GM12878 (cell line): ENCODE results near the gene TBX4. TPM values are rescaled to one million over a fixed set of nuclear protein-coding genes. Genes with fewer than 3 reads are reported as not detected.

Experiments
- ATAC-seq: fragments of 200-7000 bp; cut with Tn5 transposase; 3 replicates; pipeline ENCODE4 v1.9.1; 2020; ENCODE audit warnings: mild to moderate bottlenecking, moderate library complexity
- BruUV-seq: library from RNA; stranded (reverse); fragments of 400-500 nt; replicated peaks from 2 replicates; lab custom pipeline; 2021; lab: Mats Ljungman, UMichigan
- CTCF ChIA-PET: fragments of 300-600 bp; sonication (Branson Sonifier 250); formaldehyde crosslinking; extraction: SDS; loops from one replicate; lab custom pipeline; 2021; ENCODE audit warnings: inconsistent platforms; lab: Yijun Ruan, JAX
- POLR2A ChIA-PET: fragments of 350-600 bp; formaldehyde crosslinking; extraction: SDS; loops from one replicate; lab custom pipeline; 2021; ENCODE audit warnings: inconsistent platforms; lab: Charles Lee
- RAD21 ChIA-PET: fragments of 300-600 bp; sonication (Branson Sonifier 250); formaldehyde crosslinking; loops from one replicate; lab custom pipeline; 2023; ENCODE audit warnings: antibody characterized with exemption; ENCODE audit not compliant: unreplicated experiment; lab: Charles Lee
- SMC1A ChIA-PET: fragments of 300-600 bp; sonication (Branson Sonifier 250); formaldehyde crosslinking; loops from one replicate; lab custom pipeline; 2023; ENCODE audit not compliant: unreplicated experiment, uncharacterized antibody; lab: Charles Lee
- DNase-seq: peaks from one replicate; pipeline ENCODE4 v3.0.0-alpha.2; 2011; ENCODE audit warnings: low read depth, low spot score
- FAIRE-seq: peaks from 3 replicates; lab custom pipeline; 2011; peaks lifted over from hg19 to GRCh38; lab: Jason Lieb, UNC
- H2AFZ ChIP-seq: 2 replicates; pipeline ENCODE4 v1.6.0; 2011; ENCODE audit warnings: low read depth, low read length, control low read depth; ENCODE audit not compliant: control insufficient read depth
- H3K27ac ChIP-seq: 2 replicates; pipeline ENCODE4 v1.5.1; 2011; ENCODE audit warnings: control low read depth; ENCODE audit not compliant: control insufficient read depth, insufficient read depth
- H3K27me3 ChIP-seq, 2 experiments: replicated peaks in 1 of 2; 2 replicates each; pipeline versions ENCODE4 v1.6.0 to v1.6.1; 2011; ENCODE audit warnings: low read length in 1 of 2; ENCODE audit not compliant: control insufficient read depth in 2 of 2, insufficient read depth in 2 of 2
- H3K36me3 ChIP-seq, 2 experiments: 2 replicates each; pipeline ENCODE4 v1.5.1; 2011; ENCODE audit warnings: low read length in 1 of 2; ENCODE audit not compliant: control insufficient read depth in 2 of 2, insufficient read depth in 2 of 2
- H3K4me1 ChIP-seq: 2 replicates; pipeline ENCODE4 v1.6.1; 2011; ENCODE audit warnings: mild to moderate bottlenecking, low read length, moderate library complexity, mixed read lengths; ENCODE audit not compliant: control insufficient read depth, insufficient read depth
- H3K4me2 ChIP-seq: 2 replicates; pipeline ENCODE4 v1.6.0; 2011; ENCODE audit warnings: control low read depth; ENCODE audit not compliant: control insufficient read depth, insufficient read depth
- H3K4me3 ChIP-seq: fragments of 200-600 bp; sonication (generic); 2 replicates; pipeline ENCODE4 v1.5.1; 2016
- H3K79me2 ChIP-seq: 2 replicates; pipeline ENCODE4 v1.6.0; 2011; ENCODE audit warnings: low read length; ENCODE audit not compliant: control insufficient read depth, insufficient read depth
- H3K9ac ChIP-seq: 2 replicates; pipeline ENCODE4 v1.8.0; 2011; ENCODE audit warnings: low read length, control low read depth, mixed read lengths; ENCODE audit not compliant: control insufficient read depth, insufficient read depth
- H3K9me3 ChIP-seq: replicated peaks from 3 replicates; pipeline ENCODE4 v1.5.1; 2011; ENCODE audit warnings: mild to moderate bottlenecking, low read length; ENCODE audit not compliant: control insufficient read depth, insufficient read depth
- H4K20me1 ChIP-seq: 2 replicates; pipeline ENCODE4 v1.6.0; 2011; ENCODE audit not compliant: control insufficient read depth, insufficient read depth
- ETV6 ChIP-seq, 2 experiments: fragments of 450-650 bp in 1 of 2; IDR thresholded peaks in 1 of 2; conservative IDR thresholded peaks in 1 of 2; 2 replicates each; pipeline ENCODE4 v1.6.1; 2014; ENCODE audit warnings: antibody characterized with exemption in 1 of 2, borderline replicate concordance in 1 of 2, low read depth in 1 of 2, mild to moderate bottlenecking in 1 of 2, moderate library complexity in 1 of 2
- EZH2 ChIP-seq: IDR thresholded peaks from 2 replicates; pipeline ENCODE4 v1.6.1; 2012; ENCODE audit warnings: low read depth, mild to moderate bottlenecking, control low read depth, inconsistent platforms, low read length, borderline replicate concordance; ENCODE audit not compliant: control insufficient read depth
- NFYA ChIP-seq: IDR thresholded peaks from 2 replicates; pipeline ENCODE4 v1.6.1; 2011; ENCODE audit warnings: low read depth, mild to moderate bottlenecking, low read length, improper control_type of control experiment, borderline replicate concordance
- NFYB ChIP-seq: IDR thresholded peaks from 2 replicates; pipeline ENCODE4 v1.6.1; 2011; ENCODE audit warnings: low read depth, mild to moderate bottlenecking, low read length, improper control_type of control experiment, moderate library complexity; ENCODE audit not compliant: insufficient read depth
- WGBS: methylation state at CpG from one replicate; pipeline ENCODE4 v1.1.6; 2016; ENCODE audit warnings: low lambda C conversion rate; ENCODE audit not compliant: insufficient replicate concordance, insufficient coverage; ENCODE audit errors: missing lambda C conversion rate; 5-methylcytosine and 5-hydroxymethylcytosine counted together
- in situ Hi-C: fragments of 300-500 bp; cut with MboI; formaldehyde crosslinking; loops from 9 replicates; pipeline ENCODE4 v1.14.3; 2018; ENCODE audit warnings: mixed read lengths
- intact Hi-C: fragments of 100-400 bp; cut with micrococcal nuclease; formaldehyde crosslinking; loops from one replicate; pipeline ENCODE4 v1.14.2; 2022; ENCODE audit not compliant: unreplicated experiment
- polyA plus RNA-seq, 11 experiments: library from polyadenylated mRNA; depleted of rRNA in 4 of 11; unstranded in 6 of 11; stranded (reverse) in 5 of 11; fragments of >200 nt; fragmentation: Nextera tagmentation in 4 of 11; fragmentation: Illumina TruSeq in 1 of 11; extraction: Ambion mirVana in 4 of 11; extraction: Trizol in 1 of 11; gene quantifications; 1 replicate in 1 of 11; 2 replicates in 10 of 11; pipeline versions ENCODE4 v1.2.1 to v1.2.3, GENCODE V29; 2011 to 2016; ENCODE audit warnings: inconsistent platforms in 2 of 11, missing spikeins in 2 of 11, low read depth in 1 of 11
- total RNA-seq, 4 experiments: library from RNA; depleted of rRNA in 3 of 4; stranded (reverse); fragments of >200 nt in 3 of 4; fragmentation: Illumina TruSeq in 1 of 4; extraction: Trizol in 1 of 4; gene quantifications; 2 replicates each; pipeline versions ENCODE4 v1.2.1 to v1.2.3, GENCODE V29; 2013 to 2021
- TF ChIP-seq, protein P1 (sequence below): fragments of 450-650 bp; IDR thresholded peaks from 2 replicates; pipeline ENCODE4 v1.6.1; 2014; ENCODE audit warnings: mild to moderate bottlenecking

TBX4 gene
- total and polyA plus RNA-seq, 10 of the 15 experiments (the other 5 are each of a cell fraction or from before 2014, with no cell fraction given), result 0.01 TPM; not detected in 9

DNA sequence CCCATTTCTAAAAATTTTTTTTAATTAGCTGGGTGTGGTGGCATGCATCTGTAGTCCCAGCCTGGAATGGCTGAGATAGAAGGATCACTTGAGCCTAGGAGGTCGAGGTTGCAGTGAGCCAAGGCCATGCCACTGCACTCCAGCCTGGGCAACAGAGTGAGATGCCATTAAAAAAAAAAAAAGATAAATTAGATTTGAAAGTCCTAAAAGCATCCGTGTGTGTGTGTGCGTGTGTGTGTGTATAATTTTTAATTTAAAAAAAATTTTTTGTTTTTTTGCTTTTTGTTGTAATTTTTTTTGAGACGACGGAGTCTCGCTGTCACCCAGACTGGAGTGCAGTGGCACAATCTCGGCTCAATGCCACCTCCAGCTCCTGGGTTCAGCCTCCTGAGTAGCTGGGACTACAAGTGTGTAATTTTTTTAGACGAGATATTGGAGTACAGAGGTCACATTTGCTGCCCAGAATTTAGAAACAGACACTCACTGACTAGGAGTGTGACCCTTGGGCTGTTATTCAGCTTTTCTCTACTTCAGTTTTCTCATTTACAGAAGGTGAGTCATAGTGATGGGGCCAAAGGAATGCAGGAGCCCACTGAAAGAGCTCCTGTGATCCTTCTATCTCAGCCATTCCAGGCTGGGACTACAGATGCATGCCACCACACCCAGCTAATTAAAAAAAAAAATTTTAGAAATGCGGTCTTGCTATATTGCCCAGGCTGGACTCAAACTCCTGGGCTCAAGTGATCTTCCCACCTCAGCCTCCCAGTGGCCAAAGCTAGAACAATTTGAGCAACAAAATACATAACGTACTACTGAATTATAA is 25.5 kb upstream of the TBX4 start:
- H3K4me1 ChIP-seq, result no peaks in the 10 kb centered on the region
- POLR2A ChIA-PET, result no interaction called here
- H3K9me3 ChIP-seq, result no peaks in the 10 kb centered on the region; the same call in 2 of the 3 replicates
- 59% methylated on average over 10 of the region's 10 CpGs for WGBS
- no peak for FAIRE-seq
- H3K4me3 ChIP-seq, result no peak overlapping the region
- in situ Hi-C loops (no loop called here), intact Hi-C loops (no loop called here)
- 0 out of 4 replicates have a peak, but pooled peaks of 1 of the 2 experiments have one; percentile 64 for TF ChIP-seq ETV6 (conservative IDR thresholded peaks at IDR 0.05 in 1 of 2, IDR thresholded peaks at IDR 0.05 in 1 of 2; ENCODE audit: borderline replicate concordance in 1 of 2, low read depth in 1 of 2)
- TF ChIP-seq, protein P1, sequence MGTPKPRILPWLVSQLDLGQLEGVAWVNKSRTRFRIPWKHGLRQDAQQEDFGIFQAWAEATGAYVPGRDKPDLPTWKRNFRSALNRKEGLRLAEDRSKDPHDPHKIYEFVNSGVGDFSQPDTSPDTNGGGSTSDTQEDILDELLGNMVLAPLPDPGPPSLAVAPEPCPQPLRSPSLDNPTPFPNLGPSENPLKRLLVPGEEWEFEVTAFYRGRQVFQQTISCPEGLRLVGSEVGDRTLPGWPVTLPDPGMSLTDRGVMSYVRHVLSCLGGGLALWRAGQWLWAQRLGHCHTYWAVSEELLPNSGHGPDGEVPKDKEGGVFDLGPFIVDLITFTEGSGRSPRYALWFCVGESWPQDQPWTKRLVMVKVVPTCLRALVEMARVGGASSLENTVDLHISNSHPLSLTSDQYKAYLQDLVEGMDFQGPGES, result no peak
- no peaks in the 10 kb centered on the region for H3K36me3 ChIP-seq
- no TSS peak for BruUV-seq
- H3K27me3 ChIP-seq, result no peaks in the 10 kb centered on the region; a peak in 2 of 4 replicates
- no peak overlapping the region for H3K4me2 ChIP-seq
- H3K27ac ChIP-seq, result no peak overlapping the region
- no peak for DNase-seq
- no peak overlapping the region for H2AFZ ChIP-seq
- RAD21 ChIA-PET, result no interaction called here
- H3K79me2 ChIP-seq, result no peaks in the 10 kb centered on the region
- CTCF ChIA-PET, result interaction anchor here (2.7 kb wide), 1 partner anchor 14 kb away, joined by 11 read pairs; no protein-coding TSS in a partner anchor
- no peaks in the 10 kb centered on the region for H4K20me1 ChIP-seq
- ATAC-seq, result no peak
- SMC1A ChIA-PET, result interaction anchor here (1.2 kb wide), 1 partner anchor 124 kb away, joined by 4 read pairs; no protein-coding TSS in a partner anchor
- no peak overlapping the region for H3K9ac ChIP-seq

DNA sequence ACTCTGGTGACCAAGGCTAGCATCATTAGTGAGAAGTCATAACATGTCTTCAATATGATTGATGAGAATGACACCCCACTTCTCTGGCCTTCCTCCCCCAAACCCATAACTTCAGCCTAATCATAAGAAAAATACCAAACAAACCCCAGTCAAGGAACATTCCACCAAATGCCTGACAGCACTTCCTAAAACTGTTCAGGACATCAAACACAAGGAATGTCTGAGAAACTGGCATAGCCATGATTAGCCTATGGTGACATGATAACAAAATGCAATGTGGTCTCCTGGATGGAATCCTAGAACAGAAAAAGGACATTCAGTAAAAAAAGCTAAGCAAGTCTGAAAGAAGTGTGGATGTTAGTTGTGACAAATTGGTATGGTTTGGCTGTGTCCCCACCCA is 24.7 kb upstream of the TBX4 start:
- no peaks in the 10 kb centered on the region for H3K4me1 ChIP-seq
- SMC1A ChIA-PET, result interaction anchor here (1.2 kb wide), 3 partner anchors 11 to 123 kb away, joined by 3 to 4 read pairs (median 3); no protein-coding TSS in a partner anchor
- intact Hi-C loops, result no loop called here
- ATAC-seq, result no peak
- no peaks in the 10 kb centered on the region; a peak in 2 of 4 replicates for H3K27me3 ChIP-seq
- TF ChIP-seq NFYB, result no peak
- TF ChIP-seq EZH2, result no peak
- peak in 1 of 2 experiments; percentile 51; a peak in 1 of 4 replicates for TF ChIP-seq ETV6 (conservative IDR thresholded peaks at IDR 0.05 in 1 of 2, IDR thresholded peaks at IDR 0.05 in 1 of 2; ENCODE audit: borderline replicate concordance in 1 of 2, low read depth in 1 of 2)
- TF ChIP-seq NFYA, result no peak
- no peaks in the 10 kb centered on the region; the same call in 2 of the 3 replicates for H3K9me3 ChIP-seq
- H3K4me2 ChIP-seq, result no peak overlapping the region
- RAD21 ChIA-PET, result no interaction called here
- no peak for FAIRE-seq
- H3K79me2 ChIP-seq, result no peaks in the 10 kb centered on the region
- H2AFZ ChIP-seq, result no peak overlapping the region
- H4K20me1 ChIP-seq, result no peaks in the 10 kb centered on the region
- H3K9ac ChIP-seq, result no peak overlapping the region
- no TSS peak for BruUV-seq
- no peaks in the 10 kb centered on the region for H3K36me3 ChIP-seq
- POLR2A ChIA-PET, result no interaction called here
- CTCF ChIA-PET, result interaction anchor here (0.6 to 2.7 kb wide), 3 partner anchors 15 to 813 kb away, joined by 3 to 11 read pairs (median 4); no protein-coding TSS in a partner anchor
- no peak for DNase-seq
- in situ Hi-C loops, result no loop called here
- H3K27ac ChIP-seq, result no peak overlapping the region
- H3K4me3 ChIP-seq, result no peak overlapping the region
